Measurements from ENCODE around the gene GABBR2. TPM values are rescaled to one million over a fixed set of nuclear protein-coding genes. Genes with fewer than 3 reads are reported as not detected.

Gene GABBR2
- total and polyA plus RNA-seq, 2 of the 8 experiments (the other 6 are each of a cell fraction or from before 2014, with no cell fraction given), result 0.50 to 1.2 TPM

GRCh38 chr9:98456156-98456613 lies 252.6 kb downstream of the GABBR2 start:
- Histone ChIP-seq H3K4me3 (ENCODE audit: extremely low read depth in 1 of 4, insufficient read depth in 2 of 4, low read depth in 3 of 4, low read length in 4 of 4) (no peak overlapping the region), H3K4ac (replicated peaks; ENCODE audit: insufficient read length, low read depth, low read length) (no peak overlapping the region), H2BK15ac (ENCODE audit: low read length) (no peak overlapping the region), H2BK20ac (ENCODE audit: low read length) (no peak overlapping the region), H3K36me3 (ENCODE audit: control insufficient read depth in 2 of 4, insufficient read depth in 4 of 4, low read length in 3 of 4) (no peaks in the 10 kb centered on the region), H2AK5ac (ENCODE audit: low read depth, low read length) (no peak overlapping the region), H3K23me2 (ENCODE audit: low read depth, low read length) (no peaks in the 10 kb centered on the region), H2BK12ac (ENCODE audit: low read depth, low read length) (no peak overlapping the region), H3K14ac (ENCODE audit: insufficient read length) (no peak overlapping the region), H3K9me3 (ENCODE audit: insufficient read depth in 2 of 2, low read depth in 1 of 2, low read length in 1 of 2) (peaks cover 4 to 9% of the 10 kb centered on the region in 2 experiments; a peak in 2 of 4 replicates), H3K4me2 (ENCODE audit: insufficient read depth in 1 of 2, low read depth in 2 of 2, low read length in 2 of 2) (no peak overlapping the region), H3K27me3 (replicated peaks in 1 of 4; ENCODE audit: control insufficient read depth in 3 of 4, extremely low read depth in 1 of 4, insufficient read depth in 3 of 4, low read length in 3 of 4) (no peaks in the 10 kb centered on the region; a peak in 1 of 7 replicates), H3K79me2 (ENCODE audit: control insufficient read depth in 1 of 2, insufficient read depth in 2 of 2, low read length in 2 of 2) (no peaks in the 10 kb centered on the region), H3K27ac (ENCODE audit: low read depth, low read length) (no peak overlapping the region), H2AFZ (ENCODE audit: low read length) (no peak overlapping the region), H4K8ac (ENCODE audit: extremely low read depth, insufficient read depth, low read length) (no peak overlapping the region), H3K56ac (replicated peaks; ENCODE audit: insufficient read length, low read depth, low read length) (no peak overlapping the region), H4K5ac (ENCODE audit: insufficient read length, low read depth, low read length) (no peak overlapping the region), H3K18ac (ENCODE audit: extremely low read depth, low read length) (no peak overlapping the region), H4K91ac (replicated peaks; ENCODE audit: insufficient read length, low read length) (no peak overlapping the region), H3K4me1 (replicated peaks in 1 of 4; ENCODE audit: control insufficient read depth in 3 of 4, insufficient read depth in 4 of 4, low read length in 3 of 4) (no peaks in the 10 kb centered on the region; a peak in 1 of 7 replicates), H4K20me1 (replicated peaks in 1 of 2; ENCODE audit: control insufficient read depth in 1 of 2, insufficient read depth in 2 of 2, low read length in 2 of 2) (no peaks in the 10 kb centered on the region), H3K9ac (replicated peaks in 1 of 4; ENCODE audit: extremely low read depth in 1 of 4, low read depth in 3 of 4, low read length in 3 of 4) (no peak overlapping the region), H2BK120ac (replicated peaks; ENCODE audit: low read depth, low read length) (no peak overlapping the region), H3K23ac (ENCODE audit: insufficient read length) (no peak overlapping the region), H2BK5ac (ENCODE audit: low read depth, low read length) (no peak overlapping the region), H3K79me1 (ENCODE audit: low read depth, low read length) (no peaks in the 10 kb centered on the region)
- 84% methylated on average over 2 of the region's 2 CpGs; no CpG with 5 or more reads in 1 of the 2 experiments for WGBS, 2 experiments (ENCODE audit: extremely low coverage in 1 of 2, insufficient coverage in 1 of 2, insufficient read length in 1 of 2, insufficient replicate concordance in 2 of 2, low coverage in 1 of 2, low lambda C conversion rate in 2 of 2, missing lambda C conversion rate in 1 of 2)
- DNase-seq (ENCODE audit: low read depth in 1 of 2, low spot score in 2 of 2) (no peak), FAIRE-seq (no peak)
- POLR2A ChIA-PET (ENCODE audit: partially characterized antibody), result no interaction called here
- TF ChIP-seq SP1 (IDR thresholded peaks at IDR 0.05; ENCODE audit: low read depth, low read length) (no peak), RAD21 (IDR thresholded peaks at IDR 0.05 in 1 of 2, conservative IDR thresholded peaks at IDR 0.05 in 1 of 2; ENCODE audit: low read depth in 2 of 2, low read length in 2 of 2) (no peak), CHD2 (IDR thresholded peaks at IDR 0.05; ENCODE audit: low read length) (no peak)
- CTCF ChIA-PET (ENCODE audit: partially characterized antibody), result interaction anchor here (0.6 to 2.9 kb wide), 5 partner anchors 10 to 199 kb away, joined by 3 to 11 read pairs (median 5); no protein-coding TSS in a partner anchor

All from H1 (cell line).